Lower lobe of right lung (tissue), 2 donors: Measurements from ENCODE around the gene NOL4L. TPM values are rescaled to one million over a fixed set of nuclear protein-coding genes. Genes with fewer than 3 reads are reported as not detected.

Source experiments
- ATAC-seq, 2 donors: fragments of 200-7000 bp; cut with Tn5 transposase; one replicate each; pipeline ENCODE4 v1.9.1; 2020 to 2022; ENCODE audit warnings: mild to moderate bottlenecking in 2 of 2, moderate library complexity in 2 of 2
- DNase-seq: peaks from one replicate; pipeline ENCODE4 v3.0.0-alpha.2; 2020
- H3K27ac ChIP-seq: fragments of 200-600 bp; one replicate; pipeline ENCODE4 v1.8.0; 2022
- H3K27me3 ChIP-seq: fragments of 200-600 bp; one replicate; pipeline ENCODE4 v1.8.0; 2022; ENCODE audit warnings: low read depth
- H3K36me3 ChIP-seq: fragments of 200-600 bp; one replicate; pipeline ENCODE4 v1.8.0; 2022; ENCODE audit warnings: mild to moderate bottlenecking
- H3K4me1 ChIP-seq: fragments of 200-600 bp; one replicate; pipeline ENCODE4 v1.8.0; 2022
- H3K4me3 ChIP-seq: fragments of 200-600 bp; one replicate; pipeline ENCODE4 v1.8.0; 2022; ENCODE audit warnings: mild to moderate bottlenecking
- H3K9me3 ChIP-seq: fragments of 200-600 bp; one replicate; pipeline ENCODE4 v1.8.0; 2022
- CTCF ChIP-seq: fragments of 200-600 bp; IDR thresholded peaks from one replicate; pipeline ENCODE4 v1.8.0; 2022; ENCODE audit warnings: antibody characterized with exemption, mild to moderate bottlenecking
- intact Hi-C: fragments of 100-400 bp; cut with DNase I; formaldehyde crosslinking; loops from one replicate; pipeline ENCODE4 v1.11.0; 2022
- total RNA-seq: library from RNA; stranded (reverse); fragmentation: NEBNext Ultra II Directional; extraction: Animal tissue kit (Norgen Biotek cat#: 25700); gene quantifications from one replicate; pipeline ENCODE4 v1.2.1, GENCODE V29; 2021
- donor health status: DM: no; HTN: yes; CAD: no; lungs with severe emphysema.

The NOL4L gene
- total RNA-seq, 1 donor from 2014 or later = 14.3 TPM

- intact Hi-C loops = no loop called here
- Histone ChIP-seq H3K27me3 (no peaks in the 10 kb centered on the region), H3K36me3 (no peaks in the 10 kb centered on the region), H3K4me3 (no peak overlapping the region), H3K9me3 (no peaks in the 10 kb centered on the region), H3K27ac (no peak overlapping the region), H3K4me1 (peaks cover 36% of the 10 kb centered on the region)
- no peak for DNase-seq
- no peak for TF ChIP-seq CTCF
- no peak for ATAC-seq
Measured at GRCh38 chr20:32513031-32513866, 71.9 kb downstream of the NOL4L start.

- DNase-seq = no peak
- no peaks in the 10 kb centered on the region for H3K27me3 ChIP-seq
- no peak overlapping the region for H3K4me3 ChIP-seq
- H3K27ac ChIP-seq = no peak overlapping the region
- peaks cover 26% of the 10 kb centered on the region for H3K4me1 ChIP-seq
- TF ChIP-seq CTCF = no peak
- intact Hi-C loops = no loop called here
- no peak for ATAC-seq
- H3K36me3 ChIP-seq = no peaks in the 10 kb centered on the region
- H3K9me3 ChIP-seq = no peaks in the 10 kb centered on the region
Measured at GRCh38 chr20:32512047-32512385, 73.1 kb downstream of the NOL4L start.

- ATAC-seq = no peak
- intact Hi-C loops = no loop called here
- DNase-seq = no peak
- Histone ChIP-seq H3K27ac (peak overlapping the region; percentile 31), H3K9me3 (no peaks in the 10 kb centered on the region), H3K4me3 (no peak overlapping the region), H3K27me3 (no peaks in the 10 kb centered on the region), H3K36me3 (no peaks in the 10 kb centered on the region), H3K4me1 (peaks cover 23% of the 10 kb centered on the region)
- no peak for TF ChIP-seq CTCF
Measured at GRCh38 chr20:32511358-32512046, 73.6 kb downstream of the NOL4L start.

GRCh38 chr20:32510601-32511357, 74.4 kb downstream of the NOL4L start:
- Histone ChIP-seq H3K9me3 (no peaks in the 10 kb centered on the region), H3K4me3 (no peak overlapping the region), H3K4me1 (peaks cover 21% of the 10 kb centered on the region), H3K27ac (peak overlapping the region; percentile 49), H3K27me3 (no peaks in the 10 kb centered on the region), H3K36me3 (no peaks in the 10 kb centered on the region)
- intact Hi-C loops = no loop called here
- DNase-seq (no peak), ATAC-seq (peak; percentile 50 to 53)
- no peak for TF ChIP-seq CTCF

GRCh38 chr20:32510120-32510600, 75.0 kb downstream of the NOL4L start:
- no peak overlapping the region for H3K4me3 ChIP-seq
- no peaks in the 10 kb centered on the region for H3K36me3 ChIP-seq
- intact Hi-C loops = no loop called here
- H3K9me3 ChIP-seq = no peaks in the 10 kb centered on the region
- peak in 1 of 2 donors; percentile 10 for ATAC-seq
- H3K27ac ChIP-seq = peak overlapping the region; percentile 12
- H3K4me1 ChIP-seq = peaks cover 21% of the 10 kb centered on the region
- no peak for TF ChIP-seq CTCF
- DNase-seq = no peak
- H3K27me3 ChIP-seq = no peaks in the 10 kb centered on the region
